IMR-90 (cell line): ENCODE measurements around the gene DCC. TPM values are rescaled to one million over a fixed set of nuclear protein-coding genes. Genes with fewer than 3 reads are reported as not detected.

Source experiments
- ATAC-seq: fragments of 200-7000 bp; cut with Tn5 transposase; 2 replicates; pipeline ENCODE4 v1.9.1; 2020; ENCODE audit warnings: low read depth, mild to moderate bottlenecking, moderate library complexity
- BruUV-seq: library from RNA; stranded (reverse); fragments of 400-500 nt; replicated peaks from 2 replicates; lab custom pipeline; 2021; lab: Mats Ljungman, UMichigan
- CTCF ChIA-PET: fragments of 300-600 bp; formaldehyde crosslinking; extraction: SDS; loops from one replicate; lab custom pipeline; 2021; ENCODE audit warnings: antibody characterized with exemption; lab: Yijun Ruan, JAX
- POLR2A ChIA-PET: fragments of 300-600 bp; sonication (Branson Sonifier 250); formaldehyde crosslinking; loops from one replicate; lab custom pipeline; 2022; ENCODE audit warnings: antibody characterized with exemption; ENCODE audit not compliant: unreplicated experiment; lab: Charles Lee
- DNase-seq: peaks from one replicate; pipeline ENCODE4 v3.0.0; 2013
- H2AFZ ChIP-seq: replicated peaks from 2 replicates; pipeline ENCODE3; 2013; ENCODE audit warnings: low read length, mild to moderate bottlenecking; ENCODE audit not compliant: poor library complexity
- H2AK5ac ChIP-seq: 2 replicates; pipeline ENCODE4 v1.6.1; 2013; ENCODE audit warnings: low read depth, low read length, inconsistent platforms
- H2AK9ac ChIP-seq: replicated peaks from 2 replicates; pipeline ENCODE3; 2013; ENCODE audit warnings: mild to moderate bottlenecking, low read depth, low read length, moderate library complexity; ENCODE audit not compliant: poor library complexity
- H2BK120ac ChIP-seq: 2 replicates; pipeline ENCODE4 v1.6.1; 2013; ENCODE audit warnings: low read depth, low read length, inconsistent platforms
- H2BK15ac ChIP-seq: 3 replicates; pipeline ENCODE4 v1.6.1; 2013; ENCODE audit warnings: low read depth, low read length, inconsistent platforms
- H2BK20ac ChIP-seq: 2 replicates; pipeline ENCODE4 v1.6.1; 2013; ENCODE audit warnings: low read depth, mild to moderate bottlenecking, inconsistent platforms, low read length, moderate library complexity
- H2BK5ac ChIP-seq: 2 replicates; pipeline ENCODE4 v1.6.1; 2013; ENCODE audit warnings: mild to moderate bottlenecking, low read depth, low read length, inconsistent platforms; ENCODE audit not compliant: poor library complexity, severe bottlenecking
- H3K14ac ChIP-seq: replicated peaks from 2 replicates; pipeline ENCODE4 v1.6.1; 2013; ENCODE audit warnings: low read depth, low read length, inconsistent platforms
- H3K18ac ChIP-seq: 2 replicates; pipeline ENCODE4 v1.6.1; 2013; ENCODE audit warnings: low read depth, low read length, control low read depth
- H3K23ac ChIP-seq: 2 replicates; pipeline ENCODE4 v1.6.1; 2013; ENCODE audit warnings: low read depth, low read length, inconsistent platforms
- H3K27ac ChIP-seq: 2 replicates; pipeline ENCODE4 v1.5.1; 2013; ENCODE audit warnings: mild to moderate bottlenecking, control low read depth, low read length; ENCODE audit not compliant: insufficient read depth
- H3K27me3 ChIP-seq: 2 replicates; pipeline ENCODE4 v1.6.1; 2013; ENCODE audit warnings: low read length; ENCODE audit not compliant: control insufficient read depth, insufficient read depth
- H3K36me3 ChIP-seq: 2 replicates; pipeline ENCODE4 v1.6.1; 2013; ENCODE audit warnings: low read length, mixed read lengths; ENCODE audit not compliant: control insufficient read depth, insufficient read depth
- H3K4ac ChIP-seq: 2 replicates; pipeline ENCODE4 v1.6.1; 2013; ENCODE audit warnings: low read depth, low read length, inconsistent platforms
- H3K4me1 ChIP-seq: 2 replicates; pipeline ENCODE4 v1.6.1; 2013; ENCODE audit warnings: low read length, mixed read lengths; ENCODE audit not compliant: control insufficient read depth, insufficient read depth
- H3K4me2 ChIP-seq: 2 replicates; pipeline ENCODE4 v1.6.1; 2013; ENCODE audit warnings: low read depth, mild to moderate bottlenecking, control low read depth, low read length, moderate library complexity
- H3K4me3 ChIP-seq: 2 replicates; pipeline ENCODE4 v1.5.1; 2013; ENCODE audit warnings: low read depth, mild to moderate bottlenecking, control low read depth, low read length, moderate library complexity; ENCODE audit not compliant: insufficient read depth
- H3K56ac ChIP-seq: 2 replicates; pipeline ENCODE4 v1.6.1; 2013; ENCODE audit warnings: low read length, inconsistent platforms; ENCODE audit not compliant: insufficient read depth; ENCODE audit errors: extremely low read depth
- H3K79me1 ChIP-seq, 2 experiments: 2 replicates each; pipeline ENCODE4 v1.6.1; 2013; ENCODE audit warnings: low read length in 2 of 2, inconsistent platforms in 1 of 2, low read depth in 1 of 2
- H3K9ac ChIP-seq: 2 replicates; pipeline ENCODE4 v1.6.1; 2013; ENCODE audit warnings: low read depth, low read length, control low read depth
- H3K9me1 ChIP-seq: 2 replicates; pipeline ENCODE4 v1.6.1; 2013; ENCODE audit warnings: low read length, inconsistent platforms; ENCODE audit not compliant: insufficient read depth
- H3K9me3 ChIP-seq: 2 replicates; pipeline ENCODE4 v1.6.1; 2013; ENCODE audit warnings: low read length; ENCODE audit not compliant: control insufficient read depth, insufficient read depth
- H4K20me1 ChIP-seq: 2 replicates; pipeline ENCODE4 v1.6.1; 2013; ENCODE audit warnings: low read length, inconsistent platforms; ENCODE audit not compliant: insufficient read depth
- H4K5ac ChIP-seq: 2 replicates; pipeline ENCODE4 v1.6.1; 2013; ENCODE audit warnings: mild to moderate bottlenecking, low read depth, low read length, control low read depth
- H4K8ac ChIP-seq, 2 experiments: 2 replicates each; pipeline ENCODE4 v1.6.1; 2013; ENCODE audit warnings: low read depth in 2 of 2, low read length in 2 of 2, control low read depth in 1 of 2, inconsistent platforms in 1 of 2
- H4K91ac ChIP-seq: 2 replicates; pipeline ENCODE4 v1.6.1; 2013; ENCODE audit warnings: low read depth, low read length, inconsistent platforms; ENCODE audit not compliant: insufficient read depth
- CEBPB ChIP-seq: IDR thresholded peaks from 2 replicates; pipeline ENCODE4 v1.6.1; 2012; ENCODE audit warnings: low read depth, low read length, improper control_type of control experiment
- CHD1 ChIP-seq: IDR thresholded peaks from 2 replicates; pipeline ENCODE4 v1.6.1; 2012; ENCODE audit warnings: low read depth, low read length, improper control_type of control experiment
- CTCF ChIP-seq: conservative IDR thresholded peaks from 2 replicates; pipeline ENCODE4 v1.5.1; 2012; ENCODE audit warnings: mild to moderate bottlenecking, low read depth, low read length, improper control_type of control experiment
- ELK1 ChIP-seq: fragments of 150-350 bp; IDR thresholded peaks from 2 replicates; pipeline ENCODE4 v1.6.1; 2016; ENCODE audit warnings: low read depth, mild to moderate bottlenecking, low read length, moderate library complexity, borderline replicate concordance
- FOS ChIP-seq: fragments of 150-350 bp; IDR thresholded peaks from 2 replicates; pipeline ENCODE4 v1.6.1; 2016; ENCODE audit warnings: low read depth, low read length
- MAFK ChIP-seq: IDR thresholded peaks from 2 replicates; pipeline ENCODE4 v1.6.1; 2012; ENCODE audit warnings: low read depth, low read length, improper control_type of control experiment
- POLR2A ChIP-seq: IDR thresholded peaks from 2 replicates; pipeline ENCODE4 v1.6.1; 2012; ENCODE audit warnings: mild to moderate bottlenecking, low read depth, low read length
- RFX5 ChIP-seq: IDR thresholded peaks from 2 replicates; pipeline ENCODE4 v1.8.0; 2012; ENCODE audit warnings: low read depth, mild to moderate bottlenecking, low read length, moderate library complexity
- USF2 ChIP-seq: fragments of 150-350 bp; IDR thresholded peaks from 2 replicates; pipeline ENCODE4 v1.6.1; 2017; ENCODE audit warnings: mild to moderate bottlenecking, antibody characterized with exemption, low read length, low read depth
- dilution Hi-C: fragments of 300-500 bp; cut with HindIII; formaldehyde crosslinking; loops from one replicate; pipeline ENCODE4 v1.14.3; 2018; ENCODE audit warnings: low sequenced_read_pairs; ENCODE audit not compliant: unreplicated experiment
- in situ Hi-C: fragments of 300-500 bp; cut with MboI; formaldehyde crosslinking; loops from 3 replicates; pipeline ENCODE4 v1.14.3; 2019; ENCODE audit warnings: low sequenced_read_pairs, inconsistent platforms, mixed read lengths
- intact Hi-C: fragments of 100-400 bp; cut with micrococcal nuclease; formaldehyde crosslinking; loops from 2 replicates; pipeline ENCODE4 v1.10.0; 2022
- polyA plus RNA-seq, 3 experiments: library from polyadenylated mRNA; depleted of rRNA; stranded (reverse); fragments of >200 nt; gene quantifications; 2 replicates each; pipeline ENCODE4 v1.2.3, GENCODE V29; 2012; ENCODE audit warnings: low replicate concordance in 1 of 3
- total RNA-seq: library from RNA; depleted of rRNA; stranded (reverse); fragments of >200 nt; gene quantifications from 2 replicates; pipeline ENCODE4 v1.2.3, GENCODE V29; 2012

Gene DCC
- total and polyA plus RNA-seq, 2 of the 4 experiments (the other 2 are of a cell fraction) = 0.31 to 0.54 TPM

- Histone ChIP-seq H2BK5ac (no peak overlapping the region), H3K9me3 (no peaks in the 10 kb centered on the region), H2AK5ac (no peak overlapping the region), H3K18ac (no peak overlapping the region), H3K36me3 (no peaks in the 10 kb centered on the region), H3K4me2 (no peak overlapping the region), H3K14ac (no peak overlapping the region), H2AK9ac (no peak overlapping the region), H2AFZ (no peak overlapping the region), H3K79me1 (no peaks in the 10 kb centered on the region), H3K4me3 (no peak overlapping the region), H4K20me1 (no peaks in the 10 kb centered on the region), H3K9ac (no peak overlapping the region), H3K4ac (no peak overlapping the region), H3K9me1 (no peaks in the 10 kb centered on the region), H2BK120ac (no peak overlapping the region), H3K27ac (no peak overlapping the region), H2BK15ac (no peak overlapping the region), H4K91ac (no peak overlapping the region), H3K27me3 (no peaks in the 10 kb centered on the region), H4K5ac (no peak overlapping the region), H3K56ac (no peak overlapping the region), H3K4me1 (no peaks in the 10 kb centered on the region), H4K8ac (no peak overlapping the region), H2BK20ac (no peak overlapping the region), H3K23ac (no peak overlapping the region)
- DNase-seq (no peak), ATAC-seq (no peak)
- intact Hi-C loops (no loop called here), dilution Hi-C loops (no loop called here), in situ Hi-C loops (no loop called here)
- TF ChIP-seq FOS = no peak
- TF ChIP-seq MAFK = no peak
- TF ChIP-seq CTCF = no peak
- TF ChIP-seq CEBPB = no peak
- no peak for TF ChIP-seq ELK1
- no peak for TF ChIP-seq POLR2A
- TF ChIP-seq CHD1 = no peak
- TF ChIP-seq USF2 = no peak
- no peak for TF ChIP-seq RFX5
- no TSS peak for BruUV-seq
- POLR2A ChIA-PET = no interaction called here
- CTCF ChIA-PET = no interaction called here
Observed at GRCh38 chr18:53193870-53194269, 853.9 kb downstream of the DCC start.
